Suppressor macrophage (primary cell): Measurements from ENCODE around the gene DCAKD.

ENCODE experiments used
- DNase-seq, 4 experiments: peaks; one replicate each; pipeline ENCODE4 v3.0.0-alpha.2; 2020 to 2022

Gene DCAKD

GRCh38 chr17:44999433-44999832 is 52.0 kb downstream of the DCAKD start:
- no peak for DNase-seq

GRCh38 chr17:44998646-44999045 is 52.8 kb downstream of the DCAKD start:
- DNase-seq, result no peak

GRCh38 chr17:44997733-44998520 is 53.5 kb downstream of the DCAKD start:
- no peak for DNase-seq

- DNase-seq, result no peak
Measured at GRCh38 chr17:44996304-44996703, 55.1 kb downstream of the DCAKD start.

GRCh38 chr17:44995436-44996001 is 55.9 kb downstream of the DCAKD start:
- DNase-seq, result no peak

- no peak for DNase-seq
Measured at GRCh38 chr17:44992242-44992939, 59.0 kb downstream of the DCAKD start.

- DNase-seq, result no peak
Measured at GRCh38 chr17:44990994-44991393, 60.4 kb downstream of the DCAKD start.

GRCh38 chr17:44989552-44990138 is 61.8 kb downstream of the DCAKD start:
- no peak for DNase-seq

- DNase-seq, result no peak
Measured at GRCh38 chr17:44988044-44988942, 63.1 kb downstream of the DCAKD start.

GRCh38 chr17:44983563-44983962 is 67.9 kb downstream of the DCAKD start:
- DNase-seq, result no peak

- DNase-seq, result no peak
Measured at GRCh38 chr17:44982113-44982702, 69.2 kb downstream of the DCAKD start.

- DNase-seq, result no peak
Measured at GRCh38 chr17:44981221-44981968, 70.0 kb downstream of the DCAKD start.

- no peak for DNase-seq
Measured at GRCh38 chr17:44979426-44979995, 71.9 kb downstream of the DCAKD start.

GRCh38 chr17:44978807-44979206 is 72.6 kb downstream of the DCAKD start:
- no peak for DNase-seq

- no peak for DNase-seq
Measured at GRCh38 chr17:44977814-44978550, 73.5 kb downstream of the DCAKD start.

GRCh38 chr17:44977065-44977464 is 74.4 kb downstream of the DCAKD start:
- no peak for DNase-seq

GRCh38 chr17:44976206-44976605 is 75.2 kb downstream of the DCAKD start:
- no peak for DNase-seq
